ENCODE measurements around the gene TMEM168.

DNA sequence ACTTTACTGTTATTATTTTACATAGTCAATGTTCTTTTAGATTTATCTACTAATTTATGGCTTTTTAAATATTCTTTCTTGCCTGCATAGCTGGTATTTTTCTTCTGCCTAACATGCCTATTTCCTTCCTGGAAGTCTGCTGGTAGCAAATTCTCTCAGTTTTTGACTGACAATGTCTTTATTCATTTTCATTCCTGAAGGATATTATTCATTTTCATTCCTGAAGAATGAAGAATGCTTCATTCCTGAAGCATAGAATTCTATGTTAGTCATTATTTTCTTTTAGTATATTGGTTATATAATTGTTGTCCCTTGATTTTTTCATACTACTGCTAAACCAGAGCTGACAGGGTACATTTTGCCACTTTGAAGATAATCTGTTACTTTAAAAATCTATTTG, 41.8 kb downstream of the TMEM168 start:
- TF ChIP-seq CTCF (IDR thresholded peaks at IDR 0.05), result no peak
- no peak for TF ChIP-seq POLR2AphosphoS5 (IDR thresholded peaks at IDR 0.05; ENCODE audit: insufficient read depth in 1 of 2, low read depth in 1 of 2)

Data from vagina (tissue), 2 donors.